Progenitor cell of endocrine pancreas (in vitro differentiated cells): ENCODE data around the gene MARCHF11. TPM values are rescaled to one million over a fixed set of nuclear protein-coding genes. Genes with fewer than 3 reads are reported as not detected.

Source experiments
- DNase-seq: peaks from one replicate; pipeline ENCODE4 v3.0.0; 2021; ENCODE audit warnings: low spot score; ENCODE audit not compliant: unreplicated experiment
- H3K27ac Mint-ChIP-seq: 2 replicates; pipeline ENCODE4 v1.8.0; 2021; ENCODE audit warnings: mild to moderate bottlenecking, moderate library complexity, mixed read lengths
- H3K27me3 Mint-ChIP-seq: 2 replicates; pipeline ENCODE4 v1.8.0; 2021; ENCODE audit warnings: mixed read lengths
- H3K36me3 Mint-ChIP-seq: 2 replicates; pipeline ENCODE4 v1.8.0; 2022; ENCODE audit warnings: mixed read lengths; ENCODE audit not compliant: insufficient read depth
- H3K4me1 Mint-ChIP-seq: 2 replicates; pipeline ENCODE4 v1.8.0; 2021; ENCODE audit warnings: low read depth, mixed read lengths
- H3K4me3 Mint-ChIP-seq: 2 replicates; pipeline ENCODE4 v1.8.0; 2021; ENCODE audit warnings: low read depth, mild to moderate bottlenecking, moderate library complexity, mixed read lengths
- H3K9me3 Mint-ChIP-seq: 2 replicates; pipeline ENCODE4 v1.8.0; 2021; ENCODE audit warnings: low read depth, mixed read lengths
- total RNA-seq: library from RNA; stranded (reverse); gene quantifications from 2 replicates; pipeline ENCODE4 v1.2.1, GENCODE V29; 2021
- TF ChIP-seq, protein P1 (sequence below): fragments of 200-600 bp; sonication (generic); IDR thresholded peaks from one replicate; pipeline ENCODE4 v1.5.0; 2021; ENCODE audit warnings: antibody characterized with exemption, mild to moderate bottlenecking; ENCODE audit not compliant: unreplicated experiment

MARCHF11 gene
- total RNA-seq, 1 donor from 2014 or later = not detected

DNA sequence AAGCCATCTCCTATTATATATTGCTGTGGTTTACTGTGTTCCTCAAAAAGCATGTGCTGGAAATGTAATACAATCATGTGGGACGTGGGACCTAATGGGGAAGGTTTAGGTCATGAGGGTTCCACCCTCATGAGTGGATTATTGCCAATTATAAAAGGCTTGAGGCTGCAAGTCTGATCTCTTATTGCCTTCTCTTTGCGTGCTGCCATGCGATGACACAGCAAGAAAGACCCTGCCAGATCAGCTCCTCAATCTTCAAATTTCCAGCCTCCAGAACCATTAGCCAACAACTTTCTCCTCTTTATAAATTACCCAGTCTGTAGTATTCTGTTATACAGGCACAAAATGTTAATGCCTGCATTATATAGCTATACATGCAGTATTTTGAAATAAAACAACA, 45.4 kb downstream of the MARCHF11 start:
- Mint-ChIP-seq H3K27ac (no peak overlapping the region), H3K4me1 (no peaks in the 10 kb centered on the region), H3K9me3 (peaks cover 14% of the 10 kb centered on the region), H3K4me3 (no peak overlapping the region), H3K27me3 (no peaks in the 10 kb centered on the region), H3K36me3 (no peaks in the 10 kb centered on the region)
- no peak for DNase-seq
- TF ChIP-seq, protein P1, sequence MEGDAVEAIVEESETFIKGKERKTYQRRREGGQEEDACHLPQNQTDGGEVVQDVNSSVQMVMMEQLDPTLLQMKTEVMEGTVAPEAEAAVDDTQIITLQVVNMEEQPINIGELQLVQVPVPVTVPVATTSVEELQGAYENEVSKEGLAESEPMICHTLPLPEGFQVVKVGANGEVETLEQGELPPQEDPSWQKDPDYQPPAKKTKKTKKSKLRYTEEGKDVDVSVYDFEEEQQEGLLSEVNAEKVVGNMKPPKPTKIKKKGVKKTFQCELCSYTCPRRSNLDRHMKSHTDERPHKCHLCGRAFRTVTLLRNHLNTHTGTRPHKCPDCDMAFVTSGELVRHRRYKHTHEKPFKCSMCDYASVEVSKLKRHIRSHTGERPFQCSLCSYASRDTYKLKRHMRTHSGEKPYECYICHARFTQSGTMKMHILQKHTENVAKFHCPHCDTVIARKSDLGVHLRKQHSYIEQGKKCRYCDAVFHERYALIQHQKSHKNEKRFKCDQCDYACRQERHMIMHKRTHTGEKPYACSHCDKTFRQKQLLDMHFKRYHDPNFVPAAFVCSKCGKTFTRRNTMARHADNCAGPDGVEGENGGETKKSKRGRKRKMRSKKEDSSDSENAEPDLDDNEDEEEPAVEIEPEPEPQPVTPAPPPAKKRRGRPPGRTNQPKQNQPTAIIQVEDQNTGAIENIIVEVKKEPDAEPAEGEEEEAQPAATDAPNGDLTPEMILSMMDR = no peak

DNA sequence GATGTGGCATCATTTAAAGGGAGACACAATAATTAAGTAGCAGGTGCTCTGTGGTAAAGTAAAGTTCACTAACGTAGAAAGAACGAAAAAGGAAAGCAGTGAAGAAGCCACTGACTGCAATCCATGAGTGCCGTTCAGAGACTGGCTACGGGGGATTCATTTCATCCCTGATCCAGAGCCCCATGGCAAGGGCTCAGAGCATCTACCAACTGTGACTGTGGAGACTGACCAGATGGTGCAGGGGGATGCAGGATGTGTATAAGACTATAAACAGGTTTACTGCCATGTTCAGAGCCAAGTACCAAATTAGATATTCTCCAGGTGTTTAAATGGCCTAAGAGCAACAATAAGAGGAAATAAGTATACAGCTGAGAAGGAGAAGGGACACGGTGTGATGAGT, 47.7 kb downstream of the MARCHF11 start:
- TF ChIP-seq, protein P1 = no peak
- Mint-ChIP-seq H3K27me3 (no peaks in the 10 kb centered on the region), H3K4me1 (no peaks in the 10 kb centered on the region), H3K27ac (no peak overlapping the region), H3K4me3 (no peak overlapping the region), H3K9me3 (peaks cover 3% of the 10 kb centered on the region), H3K36me3 (no peaks in the 10 kb centered on the region)
- DNase-seq = no peak

DNA sequence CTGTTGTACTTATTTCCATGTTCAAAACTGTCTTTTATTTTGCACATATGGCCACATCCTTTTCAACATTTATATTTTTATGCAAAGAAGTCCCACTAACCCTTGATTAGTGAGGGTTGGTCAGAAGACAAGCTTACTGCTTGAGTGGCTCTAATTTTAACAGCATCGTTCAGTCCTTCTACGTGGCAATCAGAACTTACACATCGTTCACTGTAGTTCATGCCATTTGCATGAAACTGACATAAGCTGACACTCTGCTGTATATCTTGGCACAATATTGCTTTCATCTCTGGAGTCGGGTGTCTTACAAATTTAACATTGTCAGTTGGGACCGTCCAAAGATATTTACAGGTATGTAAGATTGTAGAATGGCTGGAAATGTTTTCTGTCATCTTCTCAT, 50.6 kb downstream of the MARCHF11 start:
- Mint-ChIP-seq H3K27me3 (no peaks in the 10 kb centered on the region), H3K27ac (no peak overlapping the region), H3K36me3 (no peaks in the 10 kb centered on the region), H3K9me3 (peaks cover 3% of the 10 kb centered on the region), H3K4me1 (no peaks in the 10 kb centered on the region), H3K4me3 (no peak overlapping the region)
- TF ChIP-seq, protein P1 = no peak
- no peak for DNase-seq

DNA sequence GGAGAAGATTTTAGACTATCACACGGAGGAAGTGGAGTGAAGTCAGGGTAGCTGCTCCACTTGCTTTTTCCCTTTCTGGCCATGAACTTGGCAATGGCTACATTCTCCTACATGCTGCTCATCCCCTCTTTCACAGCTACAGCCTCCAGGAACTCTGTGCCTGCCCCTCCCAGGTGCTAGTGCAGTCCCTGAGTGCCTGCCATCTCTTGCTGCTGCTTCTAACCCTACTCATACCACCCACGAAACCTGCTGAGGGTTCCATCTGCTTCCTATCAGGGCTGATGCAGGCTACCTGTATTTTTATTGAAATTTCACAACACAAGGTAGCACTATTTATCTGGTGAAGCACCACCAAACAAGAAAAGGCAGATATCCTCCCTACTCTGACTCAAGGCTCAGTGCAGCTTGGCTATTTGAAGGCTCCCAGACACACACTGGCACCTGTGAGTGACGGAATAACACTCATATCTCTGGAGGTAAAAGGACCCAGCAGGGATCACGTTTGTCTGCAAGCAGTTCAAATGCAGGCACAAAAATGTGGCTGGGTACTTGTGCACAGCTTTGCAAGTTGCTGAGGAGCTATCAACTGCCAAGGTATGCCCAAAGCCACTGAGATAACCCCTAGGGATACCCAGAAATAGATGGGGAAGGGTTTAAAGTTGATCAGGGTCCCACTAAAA, 51.6 kb downstream of the MARCHF11 start:
- no peak for DNase-seq
- Mint-ChIP-seq H3K4me3 (no peak overlapping the region), H3K27me3 (no peaks in the 10 kb centered on the region), H3K4me1 (no peaks in the 10 kb centered on the region), H3K9me3 (peaks cover under 1% of the 10 kb centered on the region), H3K27ac (no peak overlapping the region), H3K36me3 (no peaks in the 10 kb centered on the region)
- TF ChIP-seq, protein P1 = no peak

DNA sequence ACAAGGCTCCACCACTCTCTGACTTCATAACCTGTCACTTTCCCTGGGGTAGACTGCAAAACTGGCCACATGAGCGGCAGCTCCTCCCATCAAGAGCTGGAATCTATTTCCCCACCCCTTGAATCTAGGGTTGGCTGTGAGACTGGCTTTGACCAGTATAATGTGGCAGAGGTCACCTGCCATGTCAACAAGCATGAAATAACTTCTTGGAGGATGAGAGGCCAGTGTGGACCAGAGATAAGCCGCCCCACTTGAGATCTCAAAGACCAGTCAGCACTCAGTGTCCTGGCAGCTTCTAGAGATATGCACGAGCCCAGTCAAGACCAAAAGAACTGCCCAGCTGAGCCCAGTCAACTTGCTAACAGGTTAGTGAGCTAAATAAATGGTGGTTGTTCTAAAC, 59.0 kb downstream of the MARCHF11 start:
- Mint-ChIP-seq H3K27ac (no peak overlapping the region), H3K4me3 (no peak overlapping the region), H3K4me1 (no peaks in the 10 kb centered on the region), H3K36me3 (no peaks in the 10 kb centered on the region), H3K27me3 (no peaks in the 10 kb centered on the region), H3K9me3 (peaks cover 3% of the 10 kb centered on the region)
- TF ChIP-seq, protein P1 = no peak
- no peak for DNase-seq
